ENCODE data around the gene CTSC. TPM values are rescaled to one million over a fixed set of nuclear protein-coding genes. Genes with fewer than 3 reads are reported as not detected.
A peak's percentile ranks its signal among the peaks of the same experiment; 100 is the strongest.

The CTSC gene
- total and polyA plus RNA-seq, 2 experiments from 2014 or later: 46.0 to 47.6 TPM

GRCh38 chr11:88375927-88376470 is 38.5 kb upstream of the CTSC start:
- WGBS, 2 experiments (ENCODE audit: low coverage in 1 of 2, low lambda C conversion rate in 2 of 2, missing lambda C conversion rate in 2 of 2): 88 to 96% methylated on average over 2 of the region's 2 CpGs
- no peak for DNase-seq
- Histone ChIP-seq H3K27ac (no peak overlapping the region), H4K20me1 (ENCODE audit: insufficient read depth) (no peaks in the 10 kb centered on the region), H3K4me3 (no peak overlapping the region), H3K36me3 (ENCODE audit: low read depth) (no peaks in the 10 kb centered on the region), H3K27me3 (replicated peaks; ENCODE audit: insufficient read depth) (no peaks in the 10 kb centered on the region), H3K4me2 (ENCODE audit: unreplicated experiment) (no peak overlapping the region), H2AFZ (no peak overlapping the region), H3K79me2 (ENCODE audit: insufficient read depth) (no peaks in the 10 kb centered on the region), H3F3A (ENCODE audit: insufficient read depth) (no peaks in the 10 kb centered on the region), H3K9me3 (ENCODE audit: low read depth) (no peaks in the 10 kb centered on the region), H3K4me1 (ENCODE audit: insufficient read depth) (peaks cover 8% of the 10 kb centered on the region), H3K9me2 (ENCODE audit: insufficient read depth) (peaks cover 2% of the 10 kb centered on the region; the same call in 1 of the 2 replicates), H3K9ac (no peak overlapping the region)
- in situ Hi-C loops (cut with MboI): no loop called here
- TF ChIP-seq EZH2phosphoT487 (IDR thresholded peaks at IDR 0.05; ENCODE audit: insufficient read depth, low read depth) (no peak), EZH2 (IDR thresholded peaks at IDR 0.05; ENCODE audit: insufficient read depth, poor library complexity, severe bottlenecking) (no peak)

- TF ChIP-seq EZH2 (IDR thresholded peaks at IDR 0.05; ENCODE audit: insufficient read depth, poor library complexity, severe bottlenecking) (no peak), EZH2phosphoT487 (IDR thresholded peaks at IDR 0.05; ENCODE audit: insufficient read depth, low read depth) (no peak)
- no peaks in the 10 kb centered on the region for H3K27me3 ChIP-seq (replicated peaks; ENCODE audit: insufficient read depth)
- no peak for DNase-seq
- no peaks in the 10 kb centered on the region for H3K36me3 ChIP-seq (ENCODE audit: low read depth)
- no peak overlapping the region for H3K4me2 ChIP-seq (ENCODE audit: unreplicated experiment)
- H3K9me2 ChIP-seq (ENCODE audit: insufficient read depth): no peaks in the 10 kb centered on the region
- no peak overlapping the region for H2AFZ ChIP-seq
- no peak overlapping the region for H3K27ac ChIP-seq
- in situ Hi-C loops (cut with MboI): no loop called here
- H3K79me2 ChIP-seq (ENCODE audit: insufficient read depth): no peaks in the 10 kb centered on the region
- 86 to 93% methylated on average over 2 of the region's 2 CpGs for WGBS, 2 experiments (ENCODE audit: low coverage in 1 of 2, low lambda C conversion rate in 2 of 2, missing lambda C conversion rate in 2 of 2)
- H4K20me1 ChIP-seq (ENCODE audit: insufficient read depth): no peaks in the 10 kb centered on the region
- no peak overlapping the region for H3K4me3 ChIP-seq
- no peaks in the 10 kb centered on the region for H3F3A ChIP-seq (ENCODE audit: insufficient read depth)
- no peaks in the 10 kb centered on the region for H3K9me3 ChIP-seq (ENCODE audit: low read depth)
- no peaks in the 10 kb centered on the region for H3K4me1 ChIP-seq (ENCODE audit: insufficient read depth)
- H3K9ac ChIP-seq: no peak overlapping the region
These were observed 33.2 kb upstream of the CTSC start for GRCh38 chr11:88370782-88371181.

- H3F3A ChIP-seq (ENCODE audit: insufficient read depth): 0 out of 2 replicates have a peak, but pooled peaks cover 5% of the 10 kb centered on the region
- no peak overlapping the region for H3K4me3 ChIP-seq
These were observed 29.8 kb upstream of the CTSC start for GRCh38 chr11:88367310-88367709.

GRCh38 chr11:88363648-88364065 is 26.1 kb upstream of the CTSC start:
- Histone ChIP-seq H4K20me1 (ENCODE audit: insufficient read depth) (no peaks in the 10 kb centered on the region), H3K79me2 (ENCODE audit: insufficient read depth) (no peaks in the 10 kb centered on the region), H3K36me3 (ENCODE audit: low read depth) (no peaks in the 10 kb centered on the region), H3K4me1 (ENCODE audit: insufficient read depth) (peaks cover 7% of the 10 kb centered on the region), H3K9ac (no peak overlapping the region), H3K9me3 (ENCODE audit: low read depth) (no peaks in the 10 kb centered on the region), H2AFZ (no peak overlapping the region), H3K4me2 (ENCODE audit: unreplicated experiment) (no peak overlapping the region), H3K27me3 (replicated peaks; ENCODE audit: insufficient read depth) (no peaks in the 10 kb centered on the region), H3F3A (ENCODE audit: insufficient read depth) (0 out of 2 replicates have a peak, but pooled peaks cover 5% of the 10 kb centered on the region), H3K4me3 (no peak overlapping the region), H3K9me2 (ENCODE audit: insufficient read depth) (no peaks in the 10 kb centered on the region), H3K27ac (no peak overlapping the region)
- DNase-seq: peak; percentile 51
- in situ Hi-C loops (cut with MboI): no loop called here
- WGBS, 2 experiments (ENCODE audit: low coverage in 1 of 2, low lambda C conversion rate in 2 of 2, missing lambda C conversion rate in 2 of 2): 75 to 76% methylated on average over 2 of the region's 2 CpGs
- no peak for TF ChIP-seq EZH2phosphoT487 (IDR thresholded peaks at IDR 0.05; ENCODE audit: insufficient read depth, low read depth)
- TF ChIP-seq EZH2 (IDR thresholded peaks at IDR 0.05; ENCODE audit: insufficient read depth, poor library complexity, severe bottlenecking): no peak

More at GRCh38 chr11:88367310-88367709, 29.8 kb upstream of the CTSC start:
- H3K9me2 ChIP-seq (ENCODE audit: insufficient read depth): no peaks in the 10 kb centered on the region
- no peaks in the 10 kb centered on the region for H3K79me2 ChIP-seq (ENCODE audit: insufficient read depth)
- in situ Hi-C loops (cut with MboI): no loop called here
- H3K9ac ChIP-seq: no peak overlapping the region
- no peaks in the 10 kb centered on the region for H3K9me3 ChIP-seq (ENCODE audit: low read depth)
- H4K20me1 ChIP-seq (ENCODE audit: insufficient read depth): no peaks in the 10 kb centered on the region
- H3K4me1 ChIP-seq (ENCODE audit: insufficient read depth): peaks cover 7% of the 10 kb centered on the region
- H3K36me3 ChIP-seq (ENCODE audit: low read depth): no peaks in the 10 kb centered on the region
- H2AFZ ChIP-seq: no peak overlapping the region
- no peak overlapping the region for H3K4me2 ChIP-seq (ENCODE audit: unreplicated experiment)
- H3K27me3 ChIP-seq (replicated peaks; ENCODE audit: insufficient read depth): no peaks in the 10 kb centered on the region
- no peak overlapping the region for H3K27ac ChIP-seq
- TF ChIP-seq EZH2 (IDR thresholded peaks at IDR 0.05; ENCODE audit: insufficient read depth, poor library complexity, severe bottlenecking) (no peak), EZH2phosphoT487 (IDR thresholded peaks at IDR 0.05; ENCODE audit: insufficient read depth, low read depth) (no peak)
- no peak for DNase-seq
- 75 to 79% methylated on average over 3 of the region's 3 CpGs for WGBS, 2 experiments (ENCODE audit: low coverage in 1 of 2, low lambda C conversion rate in 2 of 2, missing lambda C conversion rate in 2 of 2)
